Right cardiac atrium (tissue), 5 donors: ENCODE measurements around the gene USP15. TPM values are rescaled to one million over a fixed set of nuclear protein-coding genes. Genes with fewer than 3 reads are reported as not detected.
"Not testable (repeated sequence)": the region's sequence is repeated elsewhere in the genome, so short reads cannot be mapped to it uniquely, and the experiment has no call there.

ENCODE experiments used
- ATAC-seq, 2 donors: fragments of 200-7000 bp; cut with Tn5 transposase; one replicate each; pipeline versions ENCODE4 v1.8.0 to v1.9.1; 2020; ENCODE audit warnings: moderate library complexity in 2 of 2, mild to moderate bottlenecking in 1 of 2
- DNase-seq, 3 donors: peaks; one replicate each; pipeline ENCODE4 v3.0.0-alpha.2; 2020
- H3K27ac ChIP-seq: one replicate; pipeline ENCODE4 v1.5.1; 2013; ENCODE audit warnings: mild to moderate bottlenecking, low read length, control low read depth, moderate library complexity
- H3K27me3 ChIP-seq: one replicate; pipeline ENCODE4 v1.6.1; 2013; ENCODE audit not compliant: control insufficient read depth, insufficient read depth
- H3K4me1 ChIP-seq: one replicate; pipeline ENCODE4 v1.6.1; 2013; ENCODE audit warnings: low read length; ENCODE audit not compliant: control insufficient read depth, insufficient read depth
- H3K4me3 ChIP-seq: one replicate; pipeline ENCODE4 v1.5.1; 2013; ENCODE audit warnings: low read length, control low read depth
- H3K9me3 ChIP-seq: one replicate; pipeline ENCODE4 v1.6.1; 2013; ENCODE audit warnings: low read length; ENCODE audit not compliant: control insufficient read depth
- WGBS: extraction: QIAGEN DNeasy Blood & Tissue Kit; methylation state at CpG from one replicate; pipeline ENCODE4 v1.1.7; 2013; 5-methylcytosine and 5-hydroxymethylcytosine counted together
- intact Hi-C, 4 donors: fragments of 100-400 bp; cut with DNase I; formaldehyde crosslinking; loops; one replicate each; pipeline versions ENCODE4 v1.11.0 to v1.14.0; 2022 to 2023
- polyA plus RNA-seq: library from polyadenylated mRNA; stranded (reverse); fragments of 200-250 nt; gene quantifications from one replicate; pipeline ENCODE4 v1.2.3, GENCODE V29; 2013
- total RNA-seq, 4 donors: library from RNA; stranded (reverse); fragmentation: NEBNext Ultra II Directional; extraction: Animal tissue kit (Norgen Biotek cat#: 25700); gene quantifications; one replicate each; pipeline ENCODE4 v1.2.1, GENCODE V29; 2021
- donor health status: healthy with polysubstance abuse.
- donor health status: DM: no; HTN: yes; CAD: no.
- donor health status: DM: no; HTN: no; CAD: no.
- donor health status: DM: no; HTN: yes; CAD: no; lungs with severe emphysema.
- donor health status: DM: yes; HTN: yes; CAD: no.

USP15 gene
- total and polyA plus RNA-seq, 5 donors = 38.0 to 65.7 (median 51.1) TPM

DNA sequence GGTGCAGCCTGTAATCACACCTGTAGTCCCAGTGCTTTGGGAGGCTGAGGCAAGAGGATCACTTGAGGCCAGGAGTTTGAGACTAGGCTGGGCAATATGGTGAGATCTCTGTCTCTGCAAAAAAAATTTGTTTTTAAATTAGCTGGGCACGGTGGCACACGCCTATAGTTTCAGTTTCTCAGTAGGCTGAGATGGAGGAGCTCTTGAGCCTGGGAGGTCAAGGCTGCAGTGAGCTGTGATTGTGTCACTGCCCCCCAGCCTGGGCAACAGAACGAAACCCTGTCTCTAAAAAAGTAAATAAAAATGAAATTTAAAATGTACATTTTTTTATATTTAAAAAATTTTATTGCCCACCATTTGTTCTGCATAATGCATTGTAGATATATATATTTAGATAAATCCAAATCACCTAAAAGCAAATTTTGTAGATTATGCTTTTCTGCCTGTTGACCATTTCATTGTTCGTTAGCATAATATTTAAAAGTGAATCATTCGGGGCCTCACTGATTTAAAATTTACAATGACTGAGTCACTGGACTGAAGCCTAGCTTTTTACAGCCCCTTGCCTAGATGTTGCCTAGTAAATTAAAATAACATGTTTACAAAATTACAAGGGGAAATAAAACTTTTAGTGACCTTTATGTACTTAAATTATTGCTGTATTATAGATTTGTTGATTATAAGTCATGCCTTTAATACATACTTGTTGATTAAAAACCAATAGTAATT is 87.9 kb downstream of the USP15 start:
- no peak for ATAC-seq
- 93% methylated on average over 5 of the region's 5 CpGs for WGBS
- Histone ChIP-seq H3K4me1 (no peaks in the 10 kb centered on the region), H3K4me3 (no peak overlapping the region), H3K27ac (no peak overlapping the region), H3K9me3 (no peaks in the 10 kb centered on the region), H3K27me3 (no peaks in the 10 kb centered on the region)
- DNase-seq = no peak
- intact Hi-C loops = no loop called here

- intact Hi-C loops = no loop called here
- Histone ChIP-seq H3K4me3 (no peak overlapping the region), H3K9me3 (no peaks in the 10 kb centered on the region), H3K27ac (no peak overlapping the region), H3K4me1 (no peaks in the 10 kb centered on the region), H3K27me3 (no peaks in the 10 kb centered on the region)
- 97% methylated on average over 2 of the region's 2 CpGs for WGBS
- no peak for ATAC-seq
- no peak for DNase-seq
These were observed 90.3 kb downstream of the USP15 start for GRCh38 chr12:62350554-62350953.

GRCh38 chr12:62351326-62351725 is 91.1 kb downstream of the USP15 start:
- WGBS = 69% methylated on average over 1 of the region's 1 CpG
- no peak overlapping the region for H3K4me3 ChIP-seq
- intact Hi-C loops = no loop called here
- no peaks in the 10 kb centered on the region for H3K4me1 ChIP-seq
- ATAC-seq (no peak), DNase-seq (no peak)
- H3K27ac ChIP-seq = no peak overlapping the region
- H3K9me3 ChIP-seq = no peaks in the 10 kb centered on the region
- no peaks in the 10 kb centered on the region for H3K27me3 ChIP-seq

- Histone ChIP-seq H3K4me1 (no peaks in the 10 kb centered on the region), H3K9me3 (no peaks in the 10 kb centered on the region), H3K27ac (no peak overlapping the region), H3K27me3 (no peaks in the 10 kb centered on the region), H3K4me3 (no peak overlapping the region)
- DNase-seq = no peak
- intact Hi-C loops = no loop called here
- no peak for ATAC-seq
- 72% methylated on average over 2 of the region's 2 CpGs for WGBS
These were observed 100.8 kb downstream of the USP15 start for GRCh38 chr12:62361048-62361447.

GRCh38 chr12:62363506-62363905 is 103.3 kb downstream of the USP15 start:
- no peaks in the 10 kb centered on the region for H3K9me3 ChIP-seq
- intact Hi-C loops = no loop called here
- H3K4me1 ChIP-seq = no peaks in the 10 kb centered on the region
- no peaks in the 10 kb centered on the region for H3K27me3 ChIP-seq
- ATAC-seq (no peak), DNase-seq (no peak)
- H3K27ac ChIP-seq = no peak overlapping the region
- 96% methylated on average over 4 of the region's 4 CpGs for WGBS
- no peak overlapping the region for H3K4me3 ChIP-seq

GRCh38 chr12:62364697-62365096 is 104.5 kb downstream of the USP15 start:
- H3K4me1 ChIP-seq, H3K27me3 ChIP-seq, intact Hi-C loops, ATAC-seq, DNase-seq, H3K27ac ChIP-seq, H3K4me3 ChIP-seq, H3K9me3 ChIP-seq: not testable (repeated sequence)
- 97% methylated on average over 1 of the region's 1 CpG for WGBS

- H3K27me3 ChIP-seq, H3K9me3 ChIP-seq, ATAC-seq, H3K27ac ChIP-seq, intact Hi-C loops, H3K4me1 ChIP-seq, H3K4me3 ChIP-seq, DNase-seq: not testable (repeated sequence)
- 96% methylated on average over 1 of the region's 1 CpG for WGBS
These were observed 105.6 kb downstream of the USP15 start for GRCh38 chr12:62365846-62366245.

DNA sequence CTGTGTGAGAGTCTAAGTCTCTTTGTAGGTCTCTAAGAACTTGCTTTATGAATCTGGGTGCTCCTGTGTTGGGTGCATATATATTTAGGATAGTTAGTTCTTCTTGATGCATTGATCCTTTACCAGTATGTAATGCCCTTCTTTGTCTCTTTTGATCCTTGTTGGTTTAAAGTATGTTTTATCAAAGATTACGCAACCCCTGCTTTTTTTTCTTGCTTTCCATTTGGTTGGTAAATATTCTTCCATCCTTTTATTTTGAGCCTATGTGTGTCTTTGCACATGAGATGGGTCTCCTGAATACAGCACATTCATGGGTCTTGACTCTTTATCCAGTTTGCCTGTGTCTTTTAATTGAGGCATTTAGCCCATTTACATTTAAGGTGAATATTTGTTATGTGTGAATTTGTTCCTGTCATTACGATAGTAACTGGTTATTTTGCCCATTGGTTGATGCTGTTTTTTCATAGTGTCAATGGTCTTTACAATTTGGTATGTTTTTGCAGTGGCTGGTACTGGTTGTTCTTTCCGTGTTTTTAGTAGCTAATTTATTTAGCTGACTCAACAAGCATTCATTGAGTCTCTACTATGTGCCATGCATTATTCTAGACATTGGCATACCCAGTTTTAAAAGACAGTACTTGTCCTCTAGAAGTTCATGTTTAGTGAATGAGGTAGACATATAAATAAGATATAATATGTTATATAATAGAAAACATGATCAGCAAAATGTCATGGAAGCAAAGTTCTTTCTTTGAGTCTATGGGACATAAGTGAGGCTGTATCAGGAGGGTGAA is 108.4 kb downstream of the USP15 start:
- H3K4me1 ChIP-seq, H3K9me3 ChIP-seq, ATAC-seq, H3K27me3 ChIP-seq, H3K4me3 ChIP-seq, intact Hi-C loops, DNase-seq, H3K27ac ChIP-seq: not testable (repeated sequence)
- 98% methylated on average over 3 of the region's 3 CpGs for WGBS

- 87% methylated on average over 3 of the region's 3 CpGs for WGBS
- no peak overlapping the region for H3K27ac ChIP-seq
- no peaks in the 10 kb centered on the region for H3K9me3 ChIP-seq
- H3K4me1 ChIP-seq = no peaks in the 10 kb centered on the region
- H3K27me3 ChIP-seq = no peaks in the 10 kb centered on the region
- intact Hi-C loops = no loop called here
- no peak overlapping the region for H3K4me3 ChIP-seq
- ATAC-seq (no peak), DNase-seq (no peak)
These were observed 110.0 kb downstream of the USP15 start for GRCh38 chr12:62370189-62370588.

DNA sequence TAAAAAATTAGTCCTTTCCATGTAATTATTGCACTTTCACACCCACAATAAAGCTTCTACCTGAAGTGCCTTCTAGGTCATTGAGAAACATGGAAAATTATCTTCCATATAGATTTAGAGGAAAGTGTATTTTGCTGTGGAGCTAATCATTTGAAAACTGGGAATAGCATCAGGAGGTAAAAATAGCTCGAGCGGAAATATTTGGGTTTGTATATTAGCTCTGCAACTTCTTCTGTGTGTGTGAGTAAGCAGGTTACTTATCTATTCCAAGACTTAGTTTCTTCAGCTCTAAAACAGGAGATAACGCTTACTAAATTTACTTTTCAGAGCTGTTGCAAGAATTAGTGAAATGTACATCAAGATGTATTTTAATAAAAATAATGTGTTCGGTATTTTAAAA is 111.5 kb downstream of the USP15 start:
- H3K4me3 ChIP-seq = no peak overlapping the region
- no peaks in the 10 kb centered on the region for H3K9me3 ChIP-seq
- no peaks in the 10 kb centered on the region for H3K4me1 ChIP-seq
- H3K27me3 ChIP-seq = no peaks in the 10 kb centered on the region
- intact Hi-C loops = no loop called here
- no peak overlapping the region for H3K27ac ChIP-seq
- ATAC-seq (no peak), DNase-seq (no peak)
- WGBS = 74% methylated on average over 4 of the region's 4 CpGs

DNA sequence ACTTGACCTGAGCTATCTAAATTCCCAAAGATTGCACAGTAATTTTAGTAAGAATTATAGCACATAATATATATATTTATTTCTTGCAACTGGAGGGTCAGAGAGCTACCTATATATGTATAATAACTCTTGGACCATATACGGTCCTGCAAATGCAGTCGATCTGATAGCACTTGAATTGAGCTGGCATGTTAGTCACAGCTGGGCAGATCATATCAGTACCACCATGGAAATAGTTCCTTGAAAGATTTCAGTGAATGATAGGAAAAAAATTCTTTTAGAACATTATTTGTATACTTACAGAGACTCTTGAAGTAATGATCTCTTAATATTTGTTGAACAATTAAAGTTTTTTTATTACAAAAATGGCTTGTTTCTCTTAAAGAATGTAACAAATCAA is 111.9 kb downstream of the USP15 start:
- intact Hi-C loops = no loop called here
- Histone ChIP-seq H3K4me1 (no peaks in the 10 kb centered on the region), H3K27ac (no peak overlapping the region), H3K27me3 (no peaks in the 10 kb centered on the region), H3K4me3 (no peak overlapping the region), H3K9me3 (no peaks in the 10 kb centered on the region)
- DNase-seq (no peak), ATAC-seq (no peak)
- WGBS = 61% methylated on average over 2 of the region's 2 CpGs
